A673 (cell line): ENCODE measurements around the gene PEX5L. TPM values are rescaled to one million over a fixed set of nuclear protein-coding genes. Genes with fewer than 3 reads are reported as not detected.

ENCODE experiments used
- BruUV-seq: library from RNA; stranded (reverse); fragments of 400-500 nt; replicated peaks from 2 replicates; lab custom pipeline; 2021; lab: Mats Ljungman, UMichigan
- CTCF ChIA-PET: fragments of 300-600 bp; sonication (Branson Sonifier 250); formaldehyde crosslinking; loops from one replicate; lab custom pipeline; 2022; ENCODE audit warnings: antibody characterized with exemption; lab: Charles Lee
- POLR2A ChIA-PET: fragments of 300-600 bp; sonication (Branson Sonifier 250); formaldehyde crosslinking; loops from one replicate; lab custom pipeline; 2022; ENCODE audit warnings: antibody characterized with exemption; ENCODE audit not compliant: low non-redundant PET; lab: Charles Lee
- DNase-seq: peaks from one replicate; pipeline ENCODE4 v3.0.0-alpha.2; 2015; ENCODE audit warnings: low spot score
- H3K27ac ChIP-seq: fragments of 200-600 bp; sonication (generic); 2 replicates; pipeline ENCODE4 v1.5.1; 2016; ENCODE audit warnings: mixed run types, low read depth, mild to moderate bottlenecking, mixed read lengths, antibody characterized with exemption, low read length; ENCODE audit not compliant: poor library complexity, severe bottlenecking
- H3K27me3 ChIP-seq: fragments of 200-600 bp; sonication (generic); replicated peaks from 2 replicates; pipeline ENCODE4 v1.6.1; 2017; ENCODE audit warnings: mixed run types, low read depth, mild to moderate bottlenecking, mixed read lengths, antibody characterized with exemption, low read length; ENCODE audit not compliant: insufficient read depth, poor library complexity
- H3K36me3 ChIP-seq: fragments of 200-600 bp; sonication (generic); 2 replicates; pipeline ENCODE4 v1.6.1; 2016; ENCODE audit warnings: mixed run types, mild to moderate bottlenecking, mixed read lengths, antibody characterized with exemption, low read length; ENCODE audit not compliant: insufficient read depth, poor library complexity, severe bottlenecking
- H3K4me1 ChIP-seq: fragments of 200-600 bp; sonication (generic); 2 replicates; pipeline ENCODE4 v1.6.1; 2017; ENCODE audit warnings: mixed run types, mild to moderate bottlenecking, mixed read lengths, antibody characterized with exemption, low read length; ENCODE audit not compliant: insufficient read depth, poor library complexity, severe bottlenecking
- H3K4me3 ChIP-seq: fragments of 200-600 bp; sonication (generic); 2 replicates; pipeline ENCODE4 v1.5.1; 2016; ENCODE audit warnings: low read depth, mixed run types, mild to moderate bottlenecking, mixed read lengths, low read length; ENCODE audit not compliant: poor library complexity, severe bottlenecking
- H3K9me3 ChIP-seq: fragments of 200-600 bp; sonication (generic); 2 replicates; pipeline ENCODE4 v1.6.1; 2016; ENCODE audit warnings: mixed run types, low read depth, mild to moderate bottlenecking, mixed read lengths, antibody characterized with exemption, low read length; ENCODE audit not compliant: poor library complexity, severe bottlenecking
- CTCF ChIP-seq: fragments of 300-800, 200-600 bp; sonication (generic); conservative IDR thresholded peaks from 2 replicates; pipeline ENCODE4 v1.5.1; 2017; ENCODE audit warnings: low read depth, mild to moderate bottlenecking, antibody characterized with exemption, low read length, moderate library complexity, mixed read lengths
- EZH2 ChIP-seq: fragments of 200-600 bp; sonication (generic); IDR thresholded peaks from 2 replicates; pipeline ENCODE4 v1.6.1; 2017; ENCODE audit warnings: borderline replicate concordance, low read depth, mild to moderate bottlenecking, mixed read lengths, antibody characterized with exemption, low read length; ENCODE audit not compliant: poor library complexity, severe bottlenecking
- intact Hi-C: fragments of 100-400 bp; cut with micrococcal nuclease; formaldehyde crosslinking; loops from one replicate; pipeline ENCODE4 v1.10.0; 2022; ENCODE audit not compliant: unreplicated experiment
- total RNA-seq: library from RNA; stranded (reverse); gene quantifications from 2 replicates; pipeline ENCODE4 v1.2.3, GENCODE V29; 2021

PEX5L gene
- total RNA-seq, 1 experiment from 2014 or later = not detected

GRCh38 chr3:179832333-179832854 is 204.3 kb downstream of the PEX5L start:
- TF ChIP-seq EZH2 = no peak
- TF ChIP-seq CTCF = no peak
- intact Hi-C loops = no loop called here
- Histone ChIP-seq H3K4me3 (no peak overlapping the region), H3K9me3 (no peaks in the 10 kb centered on the region), H3K36me3 (no peaks in the 10 kb centered on the region), H3K27me3 (no peaks in the 10 kb centered on the region), H3K4me1 (no peaks in the 10 kb centered on the region), H3K27ac (no peak overlapping the region)
- ChIA-PET CTCF (no interaction called here), POLR2A (no interaction called here)
- DNase-seq = no peak
- no TSS peak for BruUV-seq

- Histone ChIP-seq H3K4me3 (no peak overlapping the region), H3K36me3 (no peaks in the 10 kb centered on the region), H3K27me3 (no peaks in the 10 kb centered on the region), H3K27ac (no peak overlapping the region), H3K9me3 (no peaks in the 10 kb centered on the region), H3K4me1 (no peaks in the 10 kb centered on the region)
- ChIA-PET CTCF (no interaction called here), POLR2A (no interaction called here)
- DNase-seq = peak; percentile 31
- intact Hi-C loops = no loop called here
- TF ChIP-seq EZH2 (no peak), CTCF (0 out of 2 replicates have a peak, but pooled peaks have one; percentile 21)
- BruUV-seq = no TSS peak
Measured at GRCh38 chr3:179829401-179829800, 207.3 kb downstream of the PEX5L start.

- no peak overlapping the region for H3K27ac ChIP-seq
- ChIA-PET POLR2A (no interaction called here), CTCF (no interaction called here)
- no peaks in the 10 kb centered on the region for H3K4me1 ChIP-seq
- intact Hi-C loops = no loop called here
- TF ChIP-seq CTCF (no peak), EZH2 (no peak)
- H3K36me3 ChIP-seq = no peaks in the 10 kb centered on the region
- BruUV-seq = no TSS peak
- no peak for DNase-seq
- H3K27me3 ChIP-seq = peaks cover under 1% of the 10 kb centered on the region
- H3K4me3 ChIP-seq = no peak overlapping the region
- H3K9me3 ChIP-seq = no peaks in the 10 kb centered on the region
Measured at GRCh38 chr3:179828738-179829137, 208.0 kb downstream of the PEX5L start.
